Pancreas (tissue), 10 donors: Measurements from ENCODE around the gene BCL2L13. TPM values are rescaled to one million over a fixed set of nuclear protein-coding genes. Genes with fewer than 3 reads are reported as not detected.

Experiments
- ATAC-seq, 4 donors: fragments of 200-7000 bp; cut with Tn5 transposase; one replicate each; pipeline versions ENCODE4 v1.8.0 to v1.9.1; 2020; ENCODE audit warnings: mild to moderate bottlenecking in 4 of 4, moderate library complexity in 4 of 4
- DNase-seq, 6 donors: peaks; one replicate each; pipeline ENCODE4 v3.0.0-alpha.2; 2020
- FAIRE-seq: peaks from 2 replicates; lab custom pipeline; 2012; peaks lifted over from hg19 to GRCh38; lab: Jason Lieb, UNC
- H3K27ac ChIP-seq, 4 donors: fragments of 200-600 bp; sonication (generic); 1 replicate in 3 of 4; 2 replicates in 1 of 4; pipeline versions ENCODE4 v1.5.0 to v1.8.0; 2020
- H3K27me3 ChIP-seq, 4 donors: fragments of 200-600 bp; one replicate each; pipeline ENCODE4 v1.8.0; 2021
- H3K36me3 ChIP-seq, 3 donors: fragments of 200-600 bp; sonication (generic) in 1 of 3; one replicate each; pipeline versions ENCODE4 v1.5.0 to v1.8.0; 2020 to 2021
- H3K4me1 ChIP-seq, 3 donors: fragments of 200-600 bp; one replicate each; pipeline ENCODE4 v1.8.0; 2021
- H3K4me3 ChIP-seq, 4 donors: fragments of 200-600 bp; sonication (generic) in 2 of 4; one replicate each; pipeline versions ENCODE4 v1.5.0 to v1.8.0; 2020 to 2021
- H3K9me3 ChIP-seq, 4 donors: fragments of 200-600 bp; one replicate each; pipeline ENCODE4 v1.8.0; 2021
- CTCF ChIP-seq, 4 donors: fragments of 200-600 bp; sonication (generic) in 3 of 4; IDR thresholded peaks; one replicate each; pipeline versions ENCODE4 v1.5.0 to v1.8.0; 2021; ENCODE audit warnings: antibody characterized with exemption in 4 of 4
- WGBS, 2 donors: extraction: QIAGEN DNeasy Blood & Tissue Kit; methylation state at CpG; one replicate each; pipeline ENCODE4 v1.1.7; 2013; 5-methylcytosine and 5-hydroxymethylcytosine counted together
- intact Hi-C, 3 donors: fragments of 100-400 bp; cut with DNase I; formaldehyde crosslinking; loops; one replicate each; pipeline versions ENCODE4 v1.11.1 to v1.14.2; 2022
- polyA plus RNA-seq, 2 donors: library from polyadenylated mRNA; stranded (reverse); fragments of 200-250 nt; gene quantifications; one replicate each; pipeline ENCODE4 v1.2.3, GENCODE V29; 2013
- total RNA-seq, 6 donors: library from RNA; stranded (reverse); fragmentation: NEBNext Ultra II Directional in 4 of 6; extraction: Animal tissue kit (Norgen Biotek cat#: 25700) in 4 of 6; gene quantifications; one replicate each; pipeline versions ENCODE4 v1.2.1 to v1.2.4, GENCODE V29; 2021 to 2023
- donor health status: healthy with polysubstance abuse.
- donor health status: DM: no; HTN: no; CAD: no; lungs with moderate emphysema.
- donor health status: DM: no; HTN: no; CAD: no.
- donor health status: control.
- donor health status: control.
- donor health status: Bipolar disorder and iron deficiency.
- donor health status: DM: yes; HTN: yes; CAD: no.
- donor health status: DM: no; HTN: no; CAD: no.
- donor health status: DM: no; HTN: no; CAD: no.
- donor health status: DM: yes; HTN: yes; CAD: no.

The BCL2L13 gene
- total and polyA plus RNA-seq, 8 donors = 11.7 to 30.9 (median 25.3) TPM

GRCh38 chr22:17628406-17629172 is 10.0 kb upstream of the BCL2L13 start, which contains the start of gene ATP6V1E1:
Gene ATP6V1E1, minus strand, starts transcription at chr22:17628749. Its CDS starts 114 bp downstream, at chr22:17628635.
- no peaks in the 10 kb centered on the region for H3K36me3 ChIP-seq
- peak within 1 kb of the TSS; percentile 64 to 86 (median 80) for H3K27ac ChIP-seq
- ATAC-seq (peak; percentile 99 to 100 (median 100)), FAIRE-seq (peak; percentile 87), DNase-seq (peak; percentile 92 to 97 (median 96))
- 0% methylated on average over 45 of the region's 45 CpGs for WGBS, 2 donors
- H3K4me1 ChIP-seq = peaks cover 0 to 17% (median 13%) of the 10 kb centered on the region in 3 donors
- no peak for TF ChIP-seq CTCF (IDR thresholded peaks at IDR 0.05)
- no peaks in the 10 kb centered on the region for H3K27me3 ChIP-seq
- intact Hi-C loops = no loop called here
- H3K9me3 ChIP-seq = no peaks in the 10 kb centered on the region
- H3K4me3 ChIP-seq = peak within 1 kb of the TSS; percentile 90 to 100 (median 94)

GRCh38 chr22:17629173-17629489 is 9.4 kb upstream of the BCL2L13 start:
- H3K4me3 ChIP-seq = peak overlapping the region; percentile 90 to 100 (median 94)
- peak overlapping the region; percentile 64 to 86 (median 80) for H3K27ac ChIP-seq
- WGBS, 2 donors = 0% methylated on average over 1 of the region's 1 CpG
- ATAC-seq (no peak), DNase-seq (no peak), FAIRE-seq (no peak)
- no peaks in the 10 kb centered on the region for H3K36me3 ChIP-seq
- no peaks in the 10 kb centered on the region for H3K27me3 ChIP-seq
- intact Hi-C loops = no loop called here
- H3K9me3 ChIP-seq = no peaks in the 10 kb centered on the region
- H3K4me1 ChIP-seq = peaks cover 0 to 17% (median 13%) of the 10 kb centered on the region in 3 donors
- TF ChIP-seq CTCF (IDR thresholded peaks at IDR 0.05) = no peak

- Histone ChIP-seq H3K9me3 (no peaks in the 10 kb centered on the region), H3K4me3 (no peak overlapping the region), H3K4me1 (peaks cover 0 to 17% (median 13%) of the 10 kb centered on the region in 3 donors), H3K27me3 (no peaks in the 10 kb centered on the region), H3K27ac (no peak overlapping the region), H3K36me3 (no peaks in the 10 kb centered on the region)
- FAIRE-seq = no peak
- no peak for TF ChIP-seq CTCF (IDR thresholded peaks at IDR 0.05)
- 87 to 89% methylated on average over 7 of the region's 7 CpGs for WGBS, 2 donors
- no peak for DNase-seq
- no peak for ATAC-seq
- intact Hi-C loops = no loop called here
These were observed 8.9 kb upstream of the BCL2L13 start for GRCh38 chr22:17629641-17630040.

GRCh38 chr22:17631076-17631565 is 7.4 kb upstream of the BCL2L13 start:
- Histone ChIP-seq H3K4me3 (no peak overlapping the region), H3K27ac (no peak overlapping the region), H3K9me3 (no peaks in the 10 kb centered on the region), H3K4me1 (peaks cover 0 to 17% (median 13%) of the 10 kb centered on the region in 3 donors), H3K36me3 (no peaks in the 10 kb centered on the region), H3K27me3 (no peaks in the 10 kb centered on the region)
- FAIRE-seq = no peak
- intact Hi-C loops = no loop called here
- no peak for DNase-seq
- 95% methylated on average over 9 of the region's 9 CpGs for WGBS, 2 donors
- TF ChIP-seq CTCF (IDR thresholded peaks at IDR 0.05) = no peak
- ATAC-seq = no peak
